SHP77 (cell line): Measurements from ENCODE around the gene UCKL1.
"Not testable (repeated sequence)": the region's sequence is repeated elsewhere in the genome, so short reads cannot be mapped to it uniquely, and the experiment has no call there.

Experiments
- DNase-seq, 2 experiments: peaks; one replicate each; lab custom pipeline; 2025; lab: John Stamatoyannopoulos, UW

Gene UCKL1

DNA sequence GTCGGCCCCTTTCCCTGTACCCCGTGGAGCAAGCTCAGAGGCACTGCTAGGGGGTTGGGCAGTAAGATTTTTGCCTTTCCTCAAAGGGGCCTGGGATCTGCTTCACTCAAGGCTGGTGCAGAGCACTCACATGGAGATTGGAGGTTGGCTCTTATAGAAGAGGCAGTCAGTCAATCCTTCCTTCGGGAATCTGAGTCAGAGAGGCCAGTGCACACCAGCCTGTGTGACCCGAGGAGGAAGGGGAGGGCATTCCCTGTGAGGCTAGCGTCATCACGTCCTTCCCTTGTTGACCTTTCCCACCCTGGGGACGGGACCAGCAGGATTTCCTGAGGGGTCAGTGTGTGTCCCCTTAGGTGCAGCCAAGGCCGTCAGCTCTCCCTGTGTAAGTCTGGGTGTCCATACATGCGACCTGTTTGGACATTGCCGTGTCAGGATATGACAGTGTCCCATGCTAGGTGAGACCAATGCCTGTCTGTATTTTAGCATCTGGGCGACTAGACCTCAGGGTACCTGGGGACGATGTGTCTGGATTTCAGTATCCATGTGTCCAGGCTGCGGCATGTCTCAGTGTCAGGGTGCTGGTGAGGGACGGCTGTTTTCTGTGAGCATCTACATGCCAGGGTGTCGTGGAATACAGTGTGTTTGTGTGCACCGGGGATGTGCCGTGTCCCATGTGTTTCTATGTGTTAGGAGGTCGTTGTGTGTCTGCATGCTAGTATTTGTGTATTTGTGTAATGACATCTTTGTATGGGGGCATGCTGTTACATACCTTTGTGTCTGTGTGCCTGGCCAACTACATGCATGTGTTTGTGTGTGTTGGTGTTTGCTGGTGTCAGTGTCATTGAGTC is 16.3 kb upstream of the UCKL1 start:
- no peak for DNase-seq

DNA sequence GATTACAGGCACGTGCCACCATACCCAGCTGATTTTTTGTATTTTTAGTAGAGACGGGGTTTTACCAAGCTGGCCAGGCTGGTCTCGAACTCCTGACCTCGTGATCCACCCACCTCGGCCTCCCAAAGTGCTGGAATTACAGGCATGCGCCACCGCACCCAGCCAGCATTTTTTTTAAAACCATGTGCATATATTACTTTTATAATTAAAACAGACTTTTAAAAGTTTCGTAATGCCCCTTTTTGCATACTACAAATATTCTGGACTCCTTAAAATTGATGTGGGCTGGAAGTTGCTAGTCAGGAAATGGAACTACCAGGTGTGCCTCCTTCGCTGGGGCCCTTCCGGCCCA is 15.7 kb upstream of the UCKL1 start:
- not testable (repeated sequence) for DNase-seq

- DNase-seq: no peak
Measured at GRCh38 chr20:63970714-63971431, 14.7 kb upstream of the UCKL1 start.

DNA sequence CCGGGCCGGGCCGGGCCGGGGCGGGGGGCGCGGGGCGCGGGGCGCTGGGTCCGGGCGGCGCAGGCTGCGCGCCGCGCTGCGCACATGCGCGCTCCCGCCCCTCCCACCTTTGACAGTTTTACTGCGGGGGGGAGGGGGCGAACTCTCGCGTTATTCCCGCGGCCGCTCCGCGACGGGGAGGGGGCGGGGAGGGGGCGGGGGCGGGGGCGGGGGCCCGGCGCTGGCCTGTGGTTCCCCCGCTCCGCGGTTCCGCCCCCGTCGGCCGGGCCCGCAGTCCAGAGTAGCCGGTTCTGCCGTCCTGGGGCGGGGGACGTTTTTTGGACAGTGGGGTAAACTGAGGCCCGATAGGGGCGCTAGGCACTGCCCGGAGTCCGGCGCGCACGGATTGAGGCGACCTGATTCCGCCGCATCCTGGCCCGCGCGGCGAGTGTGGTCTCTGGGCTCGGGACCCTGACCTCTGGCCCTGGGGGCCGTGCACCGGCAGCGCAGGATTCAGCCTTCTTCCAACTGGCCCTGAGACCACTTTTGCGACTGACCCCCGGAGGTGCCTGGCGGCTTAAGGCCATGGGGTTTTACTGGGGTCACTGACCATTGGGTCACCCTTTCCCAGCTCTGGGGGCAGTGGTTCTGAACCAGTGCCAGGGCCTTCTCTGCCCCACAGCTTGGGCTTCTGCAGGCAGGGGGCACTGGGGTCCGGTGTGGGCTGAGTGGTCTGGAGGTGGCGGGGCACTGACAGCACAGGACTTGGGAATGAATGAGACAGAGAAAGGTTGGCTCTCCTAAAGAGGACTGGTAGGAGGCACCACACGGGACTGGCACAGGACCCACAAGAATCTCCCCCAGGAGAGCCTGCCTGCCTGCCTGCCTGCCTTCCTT is 13.9 kb upstream of the UCKL1 start, which contains the start of gene ZNF512B:
TSS of gene ZNF512B (minus strand) at position 93 of the 876 bp plus-strand sequence. CDS start 1,980 bp downstream, outside the sequence.
- peak; percentile 64 to 72 for DNase-seq

- no peak for DNase-seq
Measured at GRCh38 chr20:63968928-63969760, 12.9 kb upstream of the UCKL1 start.

DNA sequence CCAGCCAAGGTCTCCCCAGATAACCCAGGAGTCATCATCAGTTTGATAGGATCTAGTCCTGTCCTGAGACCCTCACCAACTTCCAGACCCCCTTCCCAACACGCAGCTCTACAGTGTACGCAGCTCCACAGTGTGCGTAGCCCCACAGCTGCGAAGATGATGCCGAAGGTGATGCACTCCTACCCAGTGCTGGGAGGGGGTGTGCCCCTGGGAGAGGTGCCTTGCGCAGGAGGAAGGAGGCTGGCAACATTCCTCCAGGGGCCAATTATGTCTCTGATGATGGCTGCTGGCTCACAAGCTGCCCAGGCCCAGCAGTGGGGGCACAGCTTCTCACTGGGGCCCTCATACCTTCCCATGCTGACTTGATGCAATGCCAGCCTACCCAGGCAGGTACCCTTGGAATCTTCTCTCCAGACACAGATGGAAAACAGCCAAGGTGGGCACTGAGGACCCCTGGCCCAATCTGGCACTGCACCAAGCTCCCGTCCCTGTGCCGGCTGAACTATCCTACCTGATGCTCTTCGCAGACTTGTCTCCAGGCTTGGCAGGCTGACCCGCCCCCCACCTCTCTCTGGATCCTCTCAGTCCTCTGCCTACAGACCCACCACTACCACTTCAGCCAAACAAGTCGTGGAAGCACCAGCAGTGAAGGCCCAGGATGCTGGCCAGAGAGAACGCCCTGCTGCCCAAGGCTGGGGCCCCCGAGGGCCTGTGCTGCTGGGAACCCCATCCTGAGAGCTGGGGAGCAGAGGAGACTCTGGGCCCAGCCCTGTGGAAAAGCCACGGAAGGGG is 12.1 kb upstream of the UCKL1 start:
- DNase-seq: no peak

GRCh38 chr20:63967330-63968135 is 11.3 kb upstream of the UCKL1 start:
- no peak for DNase-seq

GRCh38 chr20:63966944-63967322 is 10.7 kb upstream of the UCKL1 start:
- DNase-seq: no peak

GRCh38 chr20:63966172-63966943 is 10.1 kb upstream of the UCKL1 start:
- no peak for DNase-seq

DNA sequence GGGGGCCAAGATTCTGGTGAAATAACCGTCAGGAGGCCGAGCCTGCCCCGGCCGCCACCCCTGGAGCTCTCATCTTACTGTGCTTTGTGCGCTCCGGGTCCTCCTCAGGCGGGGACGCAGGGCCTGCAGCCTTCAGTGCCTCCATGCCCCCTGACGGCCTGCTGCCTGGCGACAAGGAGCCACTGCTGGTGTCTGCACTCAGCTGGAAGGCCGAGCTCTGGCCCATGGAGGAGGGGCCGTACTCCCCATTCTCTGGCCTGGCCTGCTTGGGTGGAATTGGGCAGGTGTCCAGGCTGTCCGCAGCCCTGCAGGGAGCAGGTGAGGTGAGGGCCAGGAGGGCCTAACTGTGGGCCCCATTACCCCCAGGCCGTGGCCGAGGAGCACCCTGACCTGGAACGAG is 8.2 kb upstream of the UCKL1 start:
- DNase-seq: no peak

- no peak for DNase-seq
Measured at GRCh38 chr20:63963784-63964301, 7.6 kb upstream of the UCKL1 start.

DNA sequence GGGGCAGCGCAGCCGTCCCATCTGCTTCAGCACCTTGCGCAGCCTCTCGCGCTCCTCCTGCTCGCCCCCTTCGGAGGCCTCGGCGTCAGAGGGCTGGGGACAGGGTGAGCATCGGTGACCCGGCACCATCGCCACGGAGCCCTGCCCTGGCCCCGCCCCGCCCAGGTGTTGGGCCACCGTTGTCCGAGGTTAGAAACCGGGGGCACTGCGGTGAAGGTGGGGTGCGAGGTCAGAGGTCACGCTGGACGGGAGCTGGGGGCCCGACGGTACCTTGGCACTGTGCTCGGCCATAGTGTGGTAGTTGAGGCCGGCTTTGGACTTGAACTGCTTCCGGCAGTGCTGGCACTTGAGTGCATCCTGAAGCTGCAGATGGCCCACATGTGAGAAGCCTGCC is 7.1 kb upstream of the UCKL1 start:
- no peak for DNase-seq

DNA sequence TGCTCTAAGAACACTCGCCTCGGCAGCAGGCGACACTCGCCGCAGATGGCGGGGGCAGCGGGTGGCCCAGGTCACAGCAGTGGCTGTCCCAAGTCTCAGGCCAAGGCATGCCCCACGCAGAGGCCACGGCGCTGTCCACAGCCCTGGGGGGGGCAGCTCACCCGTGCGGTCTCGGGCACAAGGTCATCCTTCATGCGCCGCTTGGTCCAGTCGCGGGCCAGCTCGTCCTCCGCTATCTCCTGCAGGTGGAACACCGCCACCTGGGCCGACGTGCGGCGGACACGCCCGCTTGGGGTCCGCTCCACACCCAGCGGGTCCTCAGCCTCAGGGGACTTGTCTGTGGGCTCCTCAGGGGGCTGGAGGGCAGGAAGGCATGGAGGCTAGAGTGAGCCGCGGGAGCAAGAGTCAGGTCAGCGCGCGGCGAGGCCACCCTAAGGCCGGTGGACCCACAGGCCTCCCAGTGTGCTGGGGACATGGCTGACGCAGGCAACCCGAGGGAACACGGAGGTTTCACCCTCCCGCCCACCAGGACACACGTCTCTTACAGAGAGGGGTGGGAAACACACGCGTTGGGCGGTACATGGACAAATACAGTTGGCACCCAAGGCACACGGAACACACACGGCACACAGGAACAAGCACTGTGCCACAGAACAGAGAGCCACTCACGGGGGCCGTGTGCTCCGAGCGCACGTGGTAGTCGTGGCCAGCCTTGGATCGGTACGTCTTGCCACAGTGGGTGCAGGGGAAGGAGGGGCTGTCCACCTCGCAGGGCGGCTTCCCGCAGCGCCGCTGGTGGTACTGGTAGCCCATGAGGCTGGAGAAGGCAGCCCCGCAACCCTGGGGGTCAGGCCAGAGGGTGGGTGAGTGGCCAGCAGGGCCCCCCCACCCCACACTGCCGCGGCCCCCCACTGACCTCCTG is 6.5 kb upstream of the UCKL1 start:
- DNase-seq: no peak

DNA sequence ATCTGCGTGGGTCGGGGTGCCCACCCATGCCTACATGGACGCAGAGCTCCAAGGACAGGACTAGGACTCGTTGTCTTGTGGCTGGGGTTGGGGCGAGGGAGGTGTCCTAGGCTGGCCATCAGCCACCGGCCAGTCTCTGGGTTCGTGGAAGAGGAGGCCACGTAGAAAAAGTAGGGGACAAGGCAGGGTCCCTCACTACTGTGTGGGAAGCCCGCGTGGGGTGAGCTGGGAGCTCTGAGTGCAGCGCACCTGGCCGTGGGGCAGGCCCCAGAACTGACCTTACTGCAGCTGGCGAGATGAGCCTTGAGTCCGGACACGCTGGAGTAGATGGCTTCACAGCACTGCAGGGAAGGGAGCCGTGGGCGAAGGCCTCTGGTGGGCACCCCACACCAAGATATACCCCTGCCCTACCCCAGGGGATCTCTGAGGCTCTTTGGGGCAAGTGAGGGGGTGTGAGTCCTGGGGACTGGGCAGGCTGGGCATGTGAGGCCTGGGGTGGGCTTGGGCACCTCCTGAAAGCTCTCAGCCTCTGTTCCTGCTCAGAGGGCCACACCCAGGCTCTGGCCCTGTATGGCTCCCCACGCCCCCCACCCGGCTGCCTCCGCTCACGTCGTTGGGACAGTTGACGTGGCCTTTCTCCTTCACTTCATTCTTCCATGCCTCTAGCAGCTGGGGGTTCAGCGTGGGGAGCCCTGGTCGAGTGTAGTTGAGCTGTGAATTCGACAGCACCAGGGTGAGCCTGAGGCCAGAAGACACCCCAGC is 5.6 kb upstream of the UCKL1 start:
- no peak for DNase-seq

- not testable (repeated sequence) for DNase-seq
Measured at GRCh38 chr20:63960654-63961621, 4.7 kb upstream of the UCKL1 start.

DNA sequence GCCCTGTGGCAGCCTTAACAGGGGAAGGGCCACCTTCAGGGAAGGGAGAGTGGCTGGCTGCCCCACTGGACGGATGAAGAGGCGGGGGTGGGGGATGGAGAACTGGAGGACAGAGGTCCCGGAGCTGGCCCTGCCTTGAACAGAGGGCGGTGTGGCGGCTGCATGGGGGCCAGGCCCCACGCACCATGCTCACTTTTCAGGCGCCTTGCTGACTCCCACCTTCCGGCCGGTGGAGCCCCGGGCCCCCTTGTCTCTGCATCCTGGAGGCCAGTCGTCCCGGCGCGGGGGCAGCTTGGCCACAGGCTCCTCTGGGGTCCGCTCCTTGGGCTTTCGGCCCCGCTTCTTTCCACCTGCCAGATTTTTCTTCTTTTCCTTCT is 3.5 kb upstream of the UCKL1 start:
- no peak for DNase-seq
